MCF 10A (cell line): Measurements from ENCODE around the gene INPP5E. TPM values are rescaled to one million over a fixed set of nuclear protein-coding genes. Genes with fewer than 3 reads are reported as not detected.

ENCODE experiments used
- BruUV-seq: library from RNA; stranded (reverse); fragments of 400-500 nt; replicated peaks from 2 replicates; lab custom pipeline; 2021; lab: Mats Ljungman, UMichigan
- CTCF ChIA-PET: fragments of 300-600 bp; sonication (Branson Sonifier 250); formaldehyde crosslinking; extraction: SDS; loops from one replicate; lab custom pipeline; 2021; ENCODE audit warnings: antibody characterized with exemption, inconsistent platforms; lab: Yijun Ruan, JAX
- POLR2A ChIA-PET: fragments of 300-600, 350-650 bp; sonication (Branson Sonifier 250); formaldehyde crosslinking; extraction: SDS; loops from one replicate; lab custom pipeline; 2020; ENCODE audit warnings: antibody characterized with exemption, inconsistent platforms; lab: Yijun Ruan, JAX
- DNase-seq: peaks from one replicate; pipeline ENCODE4 v3.0.0-alpha.2; 2018; ENCODE audit not compliant: unreplicated experiment
- H3K27ac Mint-ChIP-seq: one replicate; pipeline ENCODE4 v1.8.0; 2022; ENCODE audit warnings: mild to moderate bottlenecking, low read depth, mixed read lengths; ENCODE audit not compliant: unreplicated experiment
- H3K27me3 Mint-ChIP-seq: one replicate; pipeline ENCODE4 v1.8.0; 2022; ENCODE audit warnings: mixed read lengths; ENCODE audit not compliant: insufficient read depth, unreplicated experiment
- H3K36me3 Mint-ChIP-seq: one replicate; pipeline ENCODE4 v1.8.0; 2022; ENCODE audit warnings: mild to moderate bottlenecking, moderate library complexity, mixed read lengths; ENCODE audit not compliant: insufficient read depth, unreplicated experiment
- H3K4me1 Mint-ChIP-seq: one replicate; pipeline ENCODE4 v1.8.0; 2022; ENCODE audit warnings: mixed read lengths; ENCODE audit not compliant: insufficient read depth, unreplicated experiment
- H3K4me3 Mint-ChIP-seq: one replicate; pipeline ENCODE4 v1.8.0; 2022; ENCODE audit warnings: mild to moderate bottlenecking, moderate library complexity, mixed read lengths; ENCODE audit not compliant: unreplicated experiment
- H3K9me3 Mint-ChIP-seq: one replicate; pipeline ENCODE4 v1.8.0; 2022; ENCODE audit warnings: mixed read lengths; ENCODE audit not compliant: unreplicated experiment
- intact Hi-C: fragments of 100-400 bp; cut with micrococcal nuclease; formaldehyde crosslinking; loops from 2 replicates; pipeline ENCODE4 v1.14.1; 2022
- total RNA-seq: library from RNA; stranded (reverse); gene quantifications from 2 replicates; pipeline ENCODE4 v1.2.3, GENCODE V29; 2022
- TF ChIP-seq, protein P1 (sequence below): fragments of 200-600 bp; IDR thresholded peaks from one replicate; pipeline ENCODE4 v1.8.0; 2022; ENCODE audit warnings: antibody characterized with exemption, mild to moderate bottlenecking; ENCODE audit not compliant: unreplicated experiment

The INPP5E gene
- total RNA-seq, 1 experiment from 2014 or later: 16.3 TPM

DNA sequence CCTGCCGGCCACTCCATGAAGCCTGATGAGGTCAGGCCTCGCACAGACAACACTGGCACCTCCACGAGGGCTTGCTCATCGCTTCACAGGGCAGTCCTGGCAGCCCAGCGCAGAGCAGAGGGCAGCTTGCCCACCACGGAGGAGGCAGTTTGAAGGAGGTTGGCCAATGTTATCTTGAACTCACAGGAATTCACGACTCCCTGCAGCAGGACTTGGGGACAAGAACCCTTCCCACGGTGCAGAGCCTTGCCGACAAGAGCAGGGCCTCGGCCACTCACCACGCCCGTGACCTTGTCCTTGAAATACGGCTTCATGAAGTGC is 44.7 kb downstream of the INPP5E start:
- intact Hi-C loops: no loop called here
- ChIA-PET POLR2A (no interaction called here), CTCF (interaction anchor here (0.7 kb wide), 1 partner anchor 363 kb away, joined by 3 read pairs; the partner anchor contains the start of gene LCN8)
- no peaks in the 10 kb centered on the region for H3K4me1 Mint-ChIP-seq
- H3K4me3 Mint-ChIP-seq: no peak overlapping the region
- no TSS peak for BruUV-seq
- no peaks in the 10 kb centered on the region for H3K27me3 Mint-ChIP-seq
- TF ChIP-seq, protein P1, sequence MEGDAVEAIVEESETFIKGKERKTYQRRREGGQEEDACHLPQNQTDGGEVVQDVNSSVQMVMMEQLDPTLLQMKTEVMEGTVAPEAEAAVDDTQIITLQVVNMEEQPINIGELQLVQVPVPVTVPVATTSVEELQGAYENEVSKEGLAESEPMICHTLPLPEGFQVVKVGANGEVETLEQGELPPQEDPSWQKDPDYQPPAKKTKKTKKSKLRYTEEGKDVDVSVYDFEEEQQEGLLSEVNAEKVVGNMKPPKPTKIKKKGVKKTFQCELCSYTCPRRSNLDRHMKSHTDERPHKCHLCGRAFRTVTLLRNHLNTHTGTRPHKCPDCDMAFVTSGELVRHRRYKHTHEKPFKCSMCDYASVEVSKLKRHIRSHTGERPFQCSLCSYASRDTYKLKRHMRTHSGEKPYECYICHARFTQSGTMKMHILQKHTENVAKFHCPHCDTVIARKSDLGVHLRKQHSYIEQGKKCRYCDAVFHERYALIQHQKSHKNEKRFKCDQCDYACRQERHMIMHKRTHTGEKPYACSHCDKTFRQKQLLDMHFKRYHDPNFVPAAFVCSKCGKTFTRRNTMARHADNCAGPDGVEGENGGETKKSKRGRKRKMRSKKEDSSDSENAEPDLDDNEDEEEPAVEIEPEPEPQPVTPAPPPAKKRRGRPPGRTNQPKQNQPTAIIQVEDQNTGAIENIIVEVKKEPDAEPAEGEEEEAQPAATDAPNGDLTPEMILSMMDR: no peak
- H3K36me3 Mint-ChIP-seq: peaks cover 63% of the 10 kb centered on the region
- no peak for DNase-seq
- H3K27ac Mint-ChIP-seq: no peak overlapping the region
- H3K9me3 Mint-ChIP-seq: no peaks in the 10 kb centered on the region

DNA sequence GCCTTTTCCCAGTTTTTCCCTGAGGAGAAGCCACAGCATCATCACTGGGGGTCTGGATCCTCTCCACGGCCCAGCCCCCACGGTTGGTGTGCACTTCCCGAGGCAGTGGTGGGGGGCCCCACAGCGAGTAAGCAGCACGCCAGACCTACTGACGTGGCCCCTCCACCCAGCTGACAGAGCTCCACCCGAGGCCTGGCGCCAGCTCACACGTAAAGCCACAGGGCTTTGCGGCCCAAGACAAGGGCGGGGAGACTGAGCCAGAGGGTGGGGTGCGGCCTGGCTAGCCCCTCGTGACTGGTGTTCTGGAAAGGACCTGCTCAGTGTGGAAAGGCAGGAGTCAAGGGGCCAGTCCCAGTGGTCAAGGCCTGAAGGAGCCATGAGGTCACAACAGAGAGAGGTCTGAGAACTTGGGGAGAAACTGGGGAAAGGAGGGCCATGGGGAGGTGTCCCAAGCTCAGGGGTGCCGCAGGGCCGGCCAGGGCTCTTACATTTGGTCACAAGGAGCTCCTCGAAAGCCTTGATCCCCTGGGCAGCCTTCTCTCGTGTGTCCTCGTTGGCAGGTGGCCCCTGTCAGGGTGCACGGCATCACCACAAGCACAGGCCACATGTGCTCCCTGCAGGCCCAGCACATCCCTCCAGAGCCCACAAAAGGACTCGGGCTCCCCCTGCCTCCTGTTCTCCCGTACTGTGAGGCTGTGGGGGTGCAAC is 45.2 kb downstream of the INPP5E start:
- BruUV-seq: no TSS peak
- no peaks in the 10 kb centered on the region for H3K9me3 Mint-ChIP-seq
- CTCF ChIA-PET: interaction anchor here (0.7 to 0.9 kb wide), 2 partner anchors 231 to 634 kb away, joined by 3 read pairs; partner anchors contain the start of gene ABCA2
- H3K27ac Mint-ChIP-seq: no peak overlapping the region
- no peak overlapping the region for H3K4me3 Mint-ChIP-seq
- intact Hi-C loops: no loop called here
- H3K36me3 Mint-ChIP-seq: peaks cover 68% of the 10 kb centered on the region
- H3K4me1 Mint-ChIP-seq: no peaks in the 10 kb centered on the region
- H3K27me3 Mint-ChIP-seq: no peaks in the 10 kb centered on the region
- no peak for DNase-seq
- TF ChIP-seq, protein P1: no peak
- POLR2A ChIA-PET: no interaction called here

DNA sequence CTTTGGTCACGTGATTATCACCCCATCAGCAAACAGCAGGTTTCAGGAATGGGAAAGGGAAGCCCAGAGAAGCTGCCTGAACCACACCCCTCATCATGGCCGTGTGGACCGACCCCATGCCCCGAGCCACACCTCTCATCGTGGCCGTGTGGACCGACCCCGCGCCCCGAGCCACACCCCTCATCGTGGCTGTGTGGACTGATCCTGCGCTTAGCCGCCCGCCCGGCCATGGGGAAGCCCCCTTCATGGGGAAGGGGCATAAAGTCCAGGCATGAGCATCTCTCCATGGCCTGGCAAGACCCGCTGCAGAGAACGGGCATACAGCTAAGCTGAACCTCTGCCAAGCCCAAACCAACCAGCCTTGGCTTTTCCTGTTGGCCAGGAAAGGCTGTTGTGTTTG is 46.1 kb downstream of the INPP5E start:
- POLR2A ChIA-PET: interaction anchor here (1.1 kb wide), 2 partner anchors 8 to 22 kb away, joined by 3 read pairs; no protein-coding TSS in a partner anchor
- CTCF ChIA-PET: interaction anchor here (0.7 to 1.0 kb wide), 4 partner anchors 39 to 635 kb away, joined by 3 to 4 read pairs (median 3); partner anchors contain the start of gene ABCA2
- peaks cover 73% of the 10 kb centered on the region for H3K36me3 Mint-ChIP-seq
- intact Hi-C loops: no loop called here
- no peak for DNase-seq
- H3K27me3 Mint-ChIP-seq: no peaks in the 10 kb centered on the region
- no peaks in the 10 kb centered on the region for H3K4me1 Mint-ChIP-seq
- TF ChIP-seq, protein P1: no peak
- no peaks in the 10 kb centered on the region for H3K9me3 Mint-ChIP-seq
- H3K4me3 Mint-ChIP-seq: no peak overlapping the region
- no TSS peak for BruUV-seq
- no peak overlapping the region for H3K27ac Mint-ChIP-seq

DNA sequence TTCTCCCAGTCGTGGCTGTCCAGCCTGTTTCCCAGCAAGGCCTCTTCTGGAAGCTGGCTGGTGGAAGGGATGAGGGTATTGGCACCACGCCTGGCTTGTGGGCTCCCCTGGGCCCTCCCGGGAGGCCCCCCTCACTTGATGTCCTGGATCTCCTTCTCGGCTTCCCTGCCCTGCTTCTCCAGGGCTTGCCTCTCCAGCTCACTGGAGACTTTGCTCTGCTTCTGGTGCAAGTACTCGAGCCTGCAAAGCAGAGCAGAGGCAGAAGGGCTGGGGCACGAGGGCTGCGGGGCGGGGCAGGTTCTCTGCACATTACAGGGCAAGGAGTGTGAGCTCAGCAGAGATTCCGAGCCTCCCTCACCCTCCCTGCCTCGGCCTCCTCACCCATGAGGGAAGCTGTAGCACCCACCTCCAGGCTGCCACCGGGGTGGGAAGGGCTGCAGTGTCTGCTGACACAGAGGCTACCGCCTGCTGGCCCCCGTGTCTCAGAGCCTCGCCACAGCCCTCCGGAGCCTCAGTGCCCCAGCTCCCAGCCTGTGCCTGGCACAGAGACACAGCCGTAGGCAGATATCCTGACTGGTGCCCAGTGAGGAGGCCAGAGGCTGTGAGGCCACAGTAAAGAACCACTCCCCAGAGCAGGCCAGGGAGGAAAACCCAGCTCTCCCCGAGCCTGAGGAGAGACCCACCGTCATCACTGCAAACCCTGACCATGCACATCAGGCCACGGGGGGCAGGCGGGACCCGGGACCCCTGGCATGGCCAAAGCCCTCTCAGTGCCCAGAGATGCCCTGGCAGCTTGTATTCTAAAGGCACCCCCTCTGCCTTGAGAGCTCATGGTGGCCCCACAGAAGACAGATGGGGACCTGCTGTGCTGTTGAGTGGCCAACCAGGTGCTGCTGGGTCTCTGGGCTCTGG is 46.9 kb downstream of the INPP5E start:
- H3K9me3 Mint-ChIP-seq: no peaks in the 10 kb centered on the region
- H3K27me3 Mint-ChIP-seq: no peaks in the 10 kb centered on the region
- peaks cover 80% of the 10 kb centered on the region for H3K36me3 Mint-ChIP-seq
- no peak overlapping the region for H3K4me3 Mint-ChIP-seq
- intact Hi-C loops: no loop called here
- ChIA-PET CTCF (interaction anchor here (0.6 to 1.0 kb wide), 3 partner anchors 8 to 239 kb away, joined by 3 read pairs; no protein-coding TSS in a partner anchor), POLR2A (interaction anchor here (0.6 to 1.1 kb wide), 3 partner anchors 8 to 174 kb away, joined by 3 read pairs; no protein-coding TSS in a partner anchor)
- no peak for DNase-seq
- H3K27ac Mint-ChIP-seq: no peak overlapping the region
- TF ChIP-seq, protein P1: no peak
- no peaks in the 10 kb centered on the region for H3K4me1 Mint-ChIP-seq
- BruUV-seq: no TSS peak
